Colonic mucosa (tissue), 4 donors: ENCODE data around the gene STRN. TPM values are rescaled to one million over a fixed set of nuclear protein-coding genes. Genes with fewer than 3 reads are reported as not detected.

ENCODE experiments used
- DNase-seq: peaks from one replicate; pipeline ENCODE4 v3.0.0-alpha.2; 2020
- H3K27ac ChIP-seq: fragments of 200-600 bp; one replicate; pipeline ENCODE4 v1.8.0; 2021
- H3K27me3 ChIP-seq: fragments of 200-600 bp; one replicate; pipeline ENCODE4 v1.8.0; 2021
- H3K36me3 ChIP-seq: fragments of 200-600 bp; one replicate; pipeline ENCODE4 v1.8.0; 2021
- H3K4me1 ChIP-seq: fragments of 200-600 bp; one replicate; pipeline ENCODE4 v1.8.0; 2021; ENCODE audit warnings: mild to moderate bottlenecking
- H3K4me3 ChIP-seq: fragments of 200-600 bp; one replicate; pipeline ENCODE4 v1.8.0; 2021
- H3K9ac ChIP-seq, 2 donors: one replicate each; pipeline ENCODE4 v1.7.0; 2013; ENCODE audit warnings: control low read depth in 2 of 2, low read depth in 2 of 2, low read length in 2 of 2
- H3K9me3 ChIP-seq: fragments of 200-600 bp; one replicate; pipeline ENCODE4 v1.8.0; 2021
- CTCF ChIP-seq: fragments of 200-600 bp; IDR thresholded peaks from one replicate; pipeline ENCODE4 v1.8.0; 2022; ENCODE audit warnings: antibody characterized with exemption, mild to moderate bottlenecking
- intact Hi-C: fragments of 100-400 bp; cut with DNase I; formaldehyde crosslinking; loops from one replicate; pipeline ENCODE4 v1.14.1; 2022
- total RNA-seq, 2 donors: library from RNA; stranded (reverse); fragmentation: NEBNext Ultra II Directional in 1 of 2; extraction: Animal tissue kit (Norgen Biotek cat#: 25700) in 1 of 2; gene quantifications; one replicate each; pipeline ENCODE4 v1.2.1, GENCODE V29; 2021
- donor health status: healthy.
- donor health status: DM: no; HTN: no; CAD: no.
- donor health status: DM: no; HTN: no; CAD: no.

STRN gene
- total RNA-seq, 2 donors from 2014 or later = 36.5 to 48.6 TPM

- Histone ChIP-seq H3K9ac (no peak overlapping the region), H3K4me3 (no peak overlapping the region), H3K27me3 (no peaks in the 10 kb centered on the region), H3K27ac (no peak overlapping the region), H3K9me3 (no peaks in the 10 kb centered on the region), H3K4me1 (no peaks in the 10 kb centered on the region), H3K36me3 (no peaks in the 10 kb centered on the region)
- intact Hi-C loops = no loop called here
- DNase-seq = no peak
- no peak for TF ChIP-seq CTCF
Measured at GRCh38 chr2:36960773-36961172, 5.6 kb downstream of the STRN start.

GRCh38 chr2:36960005-36960675 is 6.2 kb downstream of the STRN start:
- intact Hi-C loops = no loop called here
- no peak for TF ChIP-seq CTCF
- H3K4me1 ChIP-seq = no peaks in the 10 kb centered on the region

GRCh38 chr2:36954977-36955607 is 11.2 kb downstream of the STRN start:
- DNase-seq = no peak
- H3K4me1 ChIP-seq = no peaks in the 10 kb centered on the region

More at GRCh38 chr2:36960005-36960675, 6.2 kb downstream of the STRN start:
- Histone ChIP-seq H3K27ac (no peak overlapping the region), H3K9ac (no peak overlapping the region), H3K9me3 (no peaks in the 10 kb centered on the region), H3K27me3 (no peaks in the 10 kb centered on the region), H3K36me3 (no peaks in the 10 kb centered on the region), H3K4me3 (no peak overlapping the region)
- no peak for DNase-seq

GRCh38 chr2:36952748-36953197 is 13.6 kb downstream of the STRN start:
- intact Hi-C loops = no loop called here

More at GRCh38 chr2:36954977-36955607, 11.2 kb downstream of the STRN start:
- Histone ChIP-seq H3K4me3 (no peak overlapping the region), H3K9me3 (no peaks in the 10 kb centered on the region), H3K27ac (no peak overlapping the region), H3K9ac (no peak overlapping the region), H3K27me3 (no peaks in the 10 kb centered on the region), H3K36me3 (no peaks in the 10 kb centered on the region)
- no peak for TF ChIP-seq CTCF
- intact Hi-C loops = no loop called here

GRCh38 chr2:36951574-36951973 is 14.8 kb downstream of the STRN start:
- Histone ChIP-seq H3K9me3 (no peaks in the 10 kb centered on the region), H3K36me3 (no peaks in the 10 kb centered on the region), H3K27ac (no peak overlapping the region), H3K4me3 (no peak overlapping the region), H3K4me1 (no peaks in the 10 kb centered on the region), H3K27me3 (no peaks in the 10 kb centered on the region), H3K9ac (no peak overlapping the region)
- TF ChIP-seq CTCF = no peak
- intact Hi-C loops = no loop called here
- no peak for DNase-seq

More at GRCh38 chr2:36952748-36953197, 13.6 kb downstream of the STRN start:
- no peaks in the 10 kb centered on the region for H3K36me3 ChIP-seq
- H3K4me1 ChIP-seq = no peaks in the 10 kb centered on the region
- no peak overlapping the region for H3K4me3 ChIP-seq
- no peaks in the 10 kb centered on the region for H3K9me3 ChIP-seq
- H3K27me3 ChIP-seq = no peaks in the 10 kb centered on the region
- TF ChIP-seq CTCF = no peak
- H3K9ac ChIP-seq = no peak overlapping the region
- no peak overlapping the region for H3K27ac ChIP-seq
- no peak for DNase-seq
